ENCODE measurements around the gene ADIPOQ.
A peak's percentile ranks its signal among the peaks of the same experiment; 100 is the strongest.
"Not testable (repeated sequence)": the region's sequence is repeated elsewhere in the genome, so short reads cannot be mapped to it uniquely, and the experiment has no call there.

ADIPOQ gene

DNA sequence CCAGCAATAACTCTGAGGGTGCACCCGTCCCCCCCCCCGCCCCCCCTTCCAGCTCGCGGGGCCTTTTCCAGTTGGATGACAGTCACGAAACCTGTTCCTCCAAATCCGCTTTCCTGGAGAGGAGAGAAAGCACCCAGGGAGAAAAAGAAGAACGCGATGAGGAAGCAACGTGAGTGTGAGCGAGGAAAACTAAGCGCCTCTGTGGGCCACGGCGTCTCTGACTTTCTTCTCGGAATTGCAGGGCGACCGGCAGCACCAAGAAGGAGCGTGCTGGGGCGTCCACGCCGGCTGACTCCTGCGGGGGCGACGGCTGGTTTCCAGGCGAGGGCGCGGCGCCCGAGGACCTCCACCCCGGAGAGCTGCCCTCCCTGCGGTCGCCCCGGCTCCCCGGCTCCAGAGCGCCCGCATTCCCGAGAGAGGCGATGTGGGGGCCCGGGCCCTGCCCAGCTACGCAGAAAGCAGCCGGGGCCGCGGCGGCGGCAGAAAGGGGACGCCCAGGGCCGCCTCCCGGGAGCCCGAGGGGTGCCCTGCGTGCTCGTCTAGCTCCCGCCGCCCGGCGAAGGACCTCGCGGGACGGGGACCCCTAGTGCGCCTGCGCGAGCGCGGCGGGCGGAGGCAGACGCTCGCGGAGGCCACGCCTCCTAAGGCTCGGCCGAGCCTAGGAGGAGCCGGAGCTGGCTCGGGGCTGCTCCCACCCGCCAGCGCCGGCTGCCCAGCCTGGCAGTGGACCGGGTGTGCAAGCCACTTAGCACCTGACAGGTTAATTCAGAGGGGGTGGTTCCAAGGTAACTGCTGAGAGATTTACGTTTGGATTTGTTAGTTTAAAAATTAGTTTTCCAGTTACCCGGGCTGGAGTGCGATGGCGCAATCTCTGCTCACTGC lies 15.3 kb upstream of the ADIPOQ start:
- peak; percentile 81 to 95 for DNase-seq

GRCh38 chr3:186828340-186828739 lies 14.2 kb upstream of the ADIPOQ start:
- peak; percentile 12 to 50 for DNase-seq

DNA sequence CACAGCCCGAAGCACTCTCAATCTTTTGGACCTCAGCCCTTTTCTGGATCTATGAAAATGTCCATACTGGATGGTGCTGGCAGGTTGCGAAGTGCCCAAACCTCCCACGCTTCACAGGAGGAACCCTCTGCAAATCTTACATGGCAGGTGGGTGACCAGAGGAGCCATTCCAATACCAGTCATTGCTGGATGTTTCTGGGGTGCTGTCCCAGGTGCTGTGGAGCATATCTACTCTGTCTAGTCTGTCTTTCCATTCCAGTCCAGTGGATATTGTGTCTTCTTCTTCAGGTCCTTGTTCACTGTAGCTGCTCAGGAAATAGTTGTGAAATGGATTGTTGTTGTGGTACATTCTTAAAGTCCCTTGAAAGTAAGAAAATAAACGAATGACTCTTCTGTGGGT lies 10.7 kb upstream of the ADIPOQ start:
- no peak for DNase-seq

DNA sequence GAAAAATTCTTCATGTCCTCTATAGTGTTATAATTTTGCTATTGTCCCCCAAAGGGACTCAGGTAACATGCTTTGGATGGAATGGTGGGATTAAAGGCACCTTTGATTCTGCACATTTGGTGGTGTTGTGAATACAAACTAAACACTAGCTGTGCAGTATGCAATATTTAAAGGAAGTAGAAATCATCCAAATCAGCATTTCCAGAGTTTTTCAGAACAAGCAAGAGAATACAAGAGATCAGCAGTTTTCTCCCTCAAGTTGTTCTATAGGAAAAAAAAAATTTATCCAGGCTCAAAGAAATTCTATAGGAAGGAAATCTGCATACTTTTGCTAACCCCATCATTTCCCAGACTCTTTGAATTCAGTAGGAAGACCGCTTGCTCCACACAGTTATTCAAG lies 10.2 kb upstream of the ADIPOQ start:
- no peak for DNase-seq

DNA sequence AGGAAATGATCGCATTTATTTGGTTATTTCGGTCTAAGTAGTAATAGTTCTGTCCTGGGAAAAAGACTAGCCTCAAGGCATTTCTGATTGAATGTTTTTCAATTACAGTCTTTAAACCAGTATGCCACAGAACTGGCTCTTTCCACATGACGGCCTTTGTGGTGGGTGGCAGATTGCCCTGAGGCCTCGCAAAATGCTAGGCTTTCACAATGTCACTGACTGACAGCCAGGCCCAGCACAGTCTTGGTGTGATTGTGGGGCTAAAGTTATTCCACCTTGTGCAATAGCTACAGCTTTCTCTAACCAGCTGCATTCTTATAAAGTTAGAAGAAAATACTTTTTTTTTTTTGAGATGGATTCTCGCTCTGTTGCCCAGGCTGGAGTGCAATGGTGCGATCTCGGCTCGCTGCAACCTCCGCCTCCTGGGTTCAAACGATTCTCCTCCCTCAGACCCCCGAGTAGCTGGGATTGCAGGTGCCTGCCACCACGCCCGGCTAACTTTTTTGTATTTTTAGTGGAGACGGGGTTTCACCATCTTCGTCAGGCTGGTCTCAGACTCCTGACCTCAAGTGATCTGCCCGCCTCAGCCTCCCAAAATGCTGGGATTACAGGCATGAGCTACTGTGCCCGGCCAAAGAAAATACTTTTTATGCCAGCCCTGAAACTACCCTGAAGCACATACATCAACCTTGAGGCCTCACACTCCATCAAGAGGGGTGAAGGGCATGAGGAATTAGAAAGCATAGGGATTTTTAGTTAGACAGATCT lies 2.5 kb upstream of the ADIPOQ start:
- no peak for DNase-seq

DNA sequence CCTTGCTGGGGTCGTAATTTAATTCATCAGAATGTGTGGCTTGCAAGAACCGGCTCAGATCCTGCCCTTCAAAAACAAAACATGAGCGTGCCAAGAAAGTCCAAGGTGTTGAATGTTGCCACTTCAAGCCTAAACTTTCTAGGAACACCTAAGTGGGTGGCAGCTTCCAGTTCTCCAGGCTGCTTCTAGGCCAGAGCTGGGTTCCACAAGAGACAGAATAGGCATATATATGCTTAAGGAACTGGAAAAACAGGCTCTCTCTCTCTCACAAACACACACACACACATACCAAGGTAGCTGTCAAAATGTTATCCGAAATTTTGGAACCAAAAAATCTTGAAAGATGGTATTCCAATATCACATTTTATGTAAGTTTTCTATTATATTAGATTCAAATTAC lies 890 bp upstream of the ADIPOQ start:
- DNase-seq, result no peak

- DNase-seq, result no peak
Observed at GRCh38 chr3:186843039-186843432, 526 bp downstream of the ADIPOQ start.

DNA sequence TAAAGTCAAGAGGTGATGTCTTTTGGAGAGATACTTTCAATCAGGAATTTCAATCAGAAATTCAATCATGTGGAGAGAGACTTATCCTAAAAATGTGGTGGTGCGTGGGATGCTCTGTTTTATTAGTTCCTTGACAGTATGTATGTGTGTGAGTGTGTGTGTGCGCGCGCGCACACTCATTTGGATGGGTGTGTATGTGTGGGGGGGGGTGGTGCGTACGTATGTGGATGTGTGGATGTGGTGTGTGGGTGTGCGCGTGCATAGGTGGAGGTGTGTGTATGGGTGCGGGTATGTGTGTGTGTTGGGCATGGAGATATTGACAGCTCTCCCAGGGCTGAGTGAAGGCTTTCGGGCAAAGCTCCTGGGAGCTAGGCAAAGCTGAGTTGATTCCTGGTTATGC lies 2.4 kb downstream of the ADIPOQ start:
- no peak for DNase-seq

GRCh38 chr3:186845756-186846155 lies 3.2 kb downstream of the ADIPOQ start:
- DNase-seq, result no peak

GRCh38 chr3:186847437-186847836 lies 4.9 kb downstream of the ADIPOQ start:
- DNase-seq, result no peak

DNA sequence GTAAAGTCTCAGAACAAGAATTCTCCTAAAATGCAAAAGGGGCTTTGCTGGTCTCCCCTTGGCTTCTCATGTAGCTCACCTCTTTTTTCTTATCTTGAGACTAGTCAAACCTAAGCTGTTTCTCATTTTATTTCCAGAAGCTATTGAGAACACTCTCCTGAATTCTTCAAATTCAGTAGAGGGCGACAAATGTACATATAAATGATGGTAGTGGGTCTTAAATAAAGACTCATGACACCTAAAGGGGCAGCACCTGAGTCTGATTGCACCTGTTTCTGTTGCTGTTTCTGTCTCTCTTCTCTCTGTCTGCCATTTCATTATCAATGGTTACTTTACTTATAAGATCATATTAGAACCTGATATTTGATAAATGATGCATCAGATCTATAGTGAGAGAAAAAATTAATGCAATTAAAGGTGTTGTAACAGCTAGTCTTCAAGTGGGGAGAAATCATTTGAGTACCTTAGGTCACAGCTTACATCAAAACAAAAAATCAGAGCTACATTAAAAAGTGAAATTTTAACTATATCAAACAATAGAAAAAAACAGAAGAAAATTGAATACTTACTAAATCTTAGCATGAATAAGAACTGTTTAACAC lies 7.0 kb downstream of the ADIPOQ start:
- DNase-seq, result peak; percentile 22 to 78

- DNase-seq, result not testable (repeated sequence)
Observed at GRCh38 chr3:186851835-186852234, 9.3 kb downstream of the ADIPOQ start.

DNA sequence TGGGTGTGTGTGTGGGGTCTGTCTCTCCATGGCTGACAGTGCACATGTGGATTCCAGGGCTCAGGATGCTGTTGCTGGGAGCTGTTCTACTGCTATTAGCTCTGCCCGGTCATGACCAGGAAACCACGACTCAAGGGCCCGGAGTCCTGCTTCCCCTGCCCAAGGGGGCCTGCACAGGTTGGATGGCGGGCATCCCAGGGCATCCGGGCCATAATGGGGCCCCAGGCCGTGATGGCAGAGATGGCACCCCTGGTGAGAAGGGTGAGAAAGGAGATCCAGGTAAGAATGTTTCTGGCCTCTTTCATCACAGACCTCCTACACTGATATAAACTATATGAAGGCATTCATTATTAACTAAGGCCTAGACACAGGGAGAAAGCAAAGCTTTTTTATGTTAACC lies 10.5 kb downstream of the ADIPOQ start:
- DNase-seq, result no peak

DNA sequence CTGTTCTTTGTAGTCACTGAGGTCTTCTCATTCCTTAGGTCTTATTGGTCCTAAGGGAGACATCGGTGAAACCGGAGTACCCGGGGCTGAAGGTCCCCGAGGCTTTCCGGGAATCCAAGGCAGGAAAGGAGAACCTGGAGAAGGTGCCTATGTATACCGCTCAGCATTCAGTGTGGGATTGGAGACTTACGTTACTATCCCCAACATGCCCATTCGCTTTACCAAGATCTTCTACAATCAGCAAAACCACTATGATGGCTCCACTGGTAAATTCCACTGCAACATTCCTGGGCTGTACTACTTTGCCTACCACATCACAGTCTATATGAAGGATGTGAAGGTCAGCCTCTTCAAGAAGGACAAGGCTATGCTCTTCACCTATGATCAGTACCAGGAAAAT lies 11.6 kb downstream of the ADIPOQ start:
- DNase-seq, result no peak

GRCh38 chr3:186854954-186855353 lies 12.4 kb downstream of the ADIPOQ start:
- no peak for DNase-seq

- DNase-seq, result no peak
Observed at GRCh38 chr3:186857743-186858142, 15.2 kb downstream of the ADIPOQ start.

- DNase-seq, result not testable (repeated sequence)
Observed at GRCh38 chr3:186865215-186865853, 22.8 kb downstream of the ADIPOQ start.

- not testable (repeated sequence) for DNase-seq
Observed at GRCh38 chr3:186866095-186866494, 23.6 kb downstream of the ADIPOQ start.

- no peak for DNase-seq
Observed at GRCh38 chr3:186869253-186870100, 27.0 kb downstream of the ADIPOQ start.

DNA sequence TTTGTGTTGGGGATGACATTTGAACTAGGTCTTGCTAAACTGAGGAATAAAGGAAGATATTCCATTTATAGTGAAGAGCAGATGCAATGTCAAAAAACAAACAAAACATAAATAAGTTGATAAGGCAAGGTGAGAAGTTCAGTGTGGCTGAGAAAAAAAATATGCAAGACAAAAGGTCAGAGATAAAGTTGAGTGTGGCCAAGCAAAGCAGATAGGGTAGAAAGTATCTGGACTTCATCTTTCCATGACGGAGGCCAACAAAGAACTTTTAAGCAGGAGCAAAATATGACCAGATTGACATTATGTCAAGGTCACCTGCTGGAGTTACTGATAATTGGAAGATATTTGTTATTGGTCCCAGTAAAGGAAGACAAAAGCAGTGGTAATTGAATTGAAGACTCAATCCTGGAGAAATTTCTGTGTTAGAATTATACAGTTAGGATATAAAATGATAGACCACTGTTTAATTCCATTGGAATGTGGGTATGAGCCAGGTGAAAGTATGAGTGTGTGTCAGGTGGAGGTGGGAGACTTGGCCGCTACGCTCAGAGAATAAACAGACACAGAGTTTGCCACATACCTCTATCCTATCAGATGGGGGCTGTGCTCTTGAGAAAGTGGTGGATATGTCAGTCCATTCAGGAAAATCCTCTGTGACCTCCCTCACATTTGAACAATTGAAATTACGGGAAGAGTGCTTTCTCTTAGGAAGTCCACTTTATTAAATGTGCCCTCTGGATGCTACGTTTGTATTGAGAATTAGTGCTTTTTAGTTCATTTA lies 28.1 kb downstream of the ADIPOQ start:
- DNase-seq, result no peak

DNA sequence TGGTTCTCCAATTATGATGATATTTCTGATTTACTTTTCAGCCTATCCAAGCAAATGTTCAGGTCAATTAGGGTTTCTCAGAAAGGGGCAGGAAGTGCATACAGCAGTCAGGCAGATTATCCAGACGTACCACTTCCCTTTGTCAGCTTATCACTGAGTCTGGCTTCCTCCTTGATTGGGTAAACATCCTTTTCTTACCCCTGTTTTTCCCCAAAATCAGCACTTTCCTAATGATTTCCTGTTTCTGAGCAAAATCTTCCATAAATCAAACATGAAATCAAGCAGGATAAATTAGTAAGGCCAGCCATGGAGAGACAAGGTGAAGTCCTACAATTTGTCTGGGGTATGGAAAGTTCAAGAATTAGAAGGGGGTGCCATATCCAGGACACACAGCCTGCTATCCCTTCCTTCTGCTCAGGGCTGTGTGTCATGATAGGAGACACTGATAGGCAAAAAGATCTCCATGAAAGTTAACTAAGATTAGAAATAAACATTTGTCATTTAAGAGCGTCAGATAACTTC lies 29.0 kb downstream of the ADIPOQ start:
- DNase-seq, result no peak

All from NCI-H524 (cell line).